ENCODE data around the gene RPS8.
"Not testable (repeated sequence)": the region's sequence is repeated elsewhere in the genome, so short reads cannot be mapped to it uniquely, and the experiment has no call there.

- TF ChIP-seq EZH2, CTCF, EZH2phosphoT487 (IDR thresholded peaks at IDR 0.05): not testable (repeated sequence)
Measured at GRCh38 chr1:44797886-44798285, 22.5 kb downstream of the RPS8 start.
